Adipose tissue (tissue), 3 donors: ENCODE data around the gene RHOJ. TPM values are rescaled to one million over a fixed set of nuclear protein-coding genes. Genes with fewer than 3 reads are reported as not detected.
"Not testable (repeated sequence)": the region's sequence is repeated elsewhere in the genome, so short reads cannot be mapped to it uniquely, and the experiment has no call there.

ENCODE experiments used
- H3K27ac ChIP-seq: one replicate; pipeline ENCODE4 v1.5.1; 2013; ENCODE audit warnings: low read depth, low read length
- WGBS, 3 donors: extraction: QIAGEN DNeasy Blood & Tissue Kit; methylation state at CpG; one replicate each; pipeline ENCODE4 v1.1.7; 2013; 5-methylcytosine and 5-hydroxymethylcytosine counted together
- polyA plus RNA-seq, 3 donors: library from polyadenylated mRNA; stranded (reverse); fragments of 200-250 nt; gene quantifications; one replicate each; pipeline ENCODE4 v1.2.3, GENCODE V29; 2013
- donor health status: healthy with polysubstance abuse.
- donor health status: Bipolar disorder and iron deficiency.
- donor health status: healthy.

Gene RHOJ
- polyA plus RNA-seq, 3 donors, result 3.9 to 22.0 (median 17.6) TPM

DNA sequence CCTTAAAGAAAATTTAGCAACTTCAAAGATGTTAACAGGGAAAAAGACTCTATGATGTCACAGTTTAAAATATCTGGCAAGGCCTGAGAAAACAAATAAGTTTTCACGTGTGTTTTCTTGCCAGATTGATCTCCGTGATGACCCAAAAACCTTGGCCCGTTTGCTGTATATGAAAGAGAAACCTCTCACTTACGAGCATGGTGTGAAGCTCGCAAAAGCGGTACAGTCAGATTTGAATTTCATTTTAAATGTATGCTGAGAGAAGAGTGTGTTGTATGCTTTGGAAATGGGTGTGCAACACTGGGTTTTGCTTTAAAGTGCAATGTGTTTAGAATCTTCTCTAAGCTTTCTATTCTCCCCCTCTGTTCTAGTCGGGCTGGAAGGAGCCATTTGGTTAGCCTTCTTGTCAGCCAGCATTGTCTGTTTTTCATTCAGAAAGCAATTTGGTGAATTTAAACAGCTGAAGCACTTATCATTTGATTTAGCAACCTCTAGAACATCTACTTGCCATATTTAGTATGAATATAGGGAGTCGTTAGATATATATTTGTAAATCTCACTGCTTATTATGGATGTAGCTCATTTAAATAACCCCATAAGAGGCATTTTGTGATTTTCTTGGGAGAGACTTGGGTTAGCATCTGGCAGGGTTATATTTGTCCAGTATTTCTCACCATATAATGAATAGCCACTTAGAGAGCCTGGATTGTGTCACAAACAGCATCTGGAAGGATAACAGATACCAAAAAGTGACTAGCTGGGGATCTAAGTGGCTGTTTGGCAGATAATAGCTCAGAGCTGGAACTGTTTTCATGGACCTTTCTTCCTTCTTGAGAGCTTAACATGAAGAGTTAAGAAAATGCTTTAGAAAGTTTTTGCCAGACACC lies 79.0 kb downstream of the RHOJ start:
- 64 to 73% (median 65%) methylated on average over 8 of the region's 8 CpGs for WGBS, 3 donors
- H3K27ac ChIP-seq, result no peak overlapping the region

DNA sequence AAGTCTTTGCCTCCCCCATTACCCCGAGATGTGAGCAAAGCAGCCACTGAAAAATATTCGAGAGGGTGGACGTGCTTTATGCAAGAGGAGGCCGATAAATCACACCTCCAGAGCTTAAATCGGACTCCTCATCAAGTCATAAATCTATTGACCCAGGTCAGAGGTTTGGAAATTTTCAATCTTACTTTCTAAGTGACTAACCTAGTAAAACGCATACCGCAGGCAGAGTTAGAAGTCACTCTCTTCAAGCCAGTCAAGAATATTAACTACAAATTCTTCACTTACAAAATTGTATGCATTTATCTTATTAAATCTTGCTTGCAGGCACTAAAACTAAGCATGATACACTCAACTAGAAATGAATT lies 79.6 kb downstream of the RHOJ start:
- 69 to 84% (median 73%) methylated on average over 7 of the region's 7 CpGs for WGBS, 3 donors
- H3K27ac ChIP-seq, result no peak overlapping the region

DNA sequence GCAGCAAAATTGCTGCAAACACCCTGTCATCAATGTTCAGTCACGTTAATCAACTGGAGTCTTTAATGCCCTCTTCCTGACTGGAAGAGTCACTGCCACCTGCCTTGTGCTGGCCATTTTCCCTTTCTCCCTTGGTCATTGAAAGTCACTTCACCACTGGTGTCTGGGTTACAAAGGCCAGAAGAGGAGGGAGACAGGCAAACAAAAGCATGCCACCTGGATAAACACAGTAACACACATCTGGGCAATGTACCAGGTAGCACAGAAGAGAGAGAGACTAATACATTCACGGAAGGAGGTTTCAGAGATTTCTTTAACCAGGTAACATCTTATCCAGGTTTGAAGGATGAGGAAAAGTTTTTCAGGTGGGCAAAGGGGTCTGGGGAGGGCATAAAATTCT lies 81.8 kb downstream of the RHOJ start:
- no peak overlapping the region for H3K27ac ChIP-seq
- WGBS, 3 donors, result 40 to 91% (median 89%) methylated on average over 2 of the region's 2 CpGs

DNA sequence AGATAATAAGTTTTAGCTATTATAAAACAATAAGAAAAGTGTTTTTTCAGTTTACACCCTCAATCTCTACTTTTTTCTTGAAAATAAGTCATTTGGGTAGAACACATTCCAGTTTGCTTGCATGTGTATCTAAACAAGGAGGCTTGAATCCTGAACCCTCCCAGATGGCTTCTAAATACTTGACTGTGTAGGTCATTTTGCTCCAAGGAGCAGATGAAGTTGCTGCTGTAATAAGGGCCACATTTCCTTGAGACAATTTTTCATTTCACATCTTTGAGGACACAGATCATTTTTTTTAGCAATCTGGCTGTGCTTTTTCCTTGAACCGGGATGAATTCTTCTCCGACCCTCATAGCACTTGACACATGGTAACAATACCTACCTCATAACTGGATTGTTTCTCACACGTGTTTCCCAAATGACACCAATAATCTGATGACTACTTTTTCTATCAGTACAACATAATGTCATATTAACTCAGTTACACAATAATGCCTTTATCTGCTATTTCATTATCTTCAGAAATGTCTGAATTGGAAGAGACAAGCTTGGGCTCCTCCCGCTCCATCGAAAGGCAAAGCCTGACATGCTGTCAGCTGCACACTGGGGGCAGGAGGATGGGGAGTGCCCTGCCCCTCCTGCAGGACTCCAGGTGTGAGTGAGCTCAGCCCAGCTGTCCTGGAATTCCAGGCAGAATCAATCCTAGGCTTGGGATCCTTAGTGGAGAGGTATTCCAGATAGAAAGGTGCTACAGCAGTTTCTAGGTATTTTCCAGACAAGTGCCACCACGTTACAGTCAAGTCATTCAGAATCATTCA lies 83.6 kb downstream of the RHOJ start:
- WGBS, 3 donors, result 70 to 79% (median 78%) methylated on average over 6 of the region's 6 CpGs
- no peak overlapping the region for H3K27ac ChIP-seq

DNA sequence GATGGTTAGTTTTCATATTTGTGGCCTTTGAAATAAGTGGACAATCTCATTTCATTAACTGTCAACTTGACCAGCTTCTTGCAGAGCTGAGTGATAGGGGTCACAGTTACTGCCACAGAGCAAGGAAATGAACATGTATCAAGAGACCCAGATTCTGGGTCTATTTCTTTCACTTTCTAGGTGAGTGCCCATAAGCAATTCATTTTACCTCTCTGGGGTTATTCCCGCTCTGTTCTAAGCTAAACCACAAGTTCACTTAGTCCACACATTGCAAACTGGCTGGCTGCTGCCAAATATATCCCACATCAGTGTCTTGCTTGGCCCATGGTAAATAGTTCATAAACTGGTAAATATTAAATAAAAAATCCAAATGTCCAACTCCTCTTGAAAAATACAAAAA lies 84.6 kb downstream of the RHOJ start:
- H3K27ac ChIP-seq, result no peak overlapping the region
- 82 to 97% (median 96%) methylated on average over 1 of the region's 1 CpG for WGBS, 3 donors

DNA sequence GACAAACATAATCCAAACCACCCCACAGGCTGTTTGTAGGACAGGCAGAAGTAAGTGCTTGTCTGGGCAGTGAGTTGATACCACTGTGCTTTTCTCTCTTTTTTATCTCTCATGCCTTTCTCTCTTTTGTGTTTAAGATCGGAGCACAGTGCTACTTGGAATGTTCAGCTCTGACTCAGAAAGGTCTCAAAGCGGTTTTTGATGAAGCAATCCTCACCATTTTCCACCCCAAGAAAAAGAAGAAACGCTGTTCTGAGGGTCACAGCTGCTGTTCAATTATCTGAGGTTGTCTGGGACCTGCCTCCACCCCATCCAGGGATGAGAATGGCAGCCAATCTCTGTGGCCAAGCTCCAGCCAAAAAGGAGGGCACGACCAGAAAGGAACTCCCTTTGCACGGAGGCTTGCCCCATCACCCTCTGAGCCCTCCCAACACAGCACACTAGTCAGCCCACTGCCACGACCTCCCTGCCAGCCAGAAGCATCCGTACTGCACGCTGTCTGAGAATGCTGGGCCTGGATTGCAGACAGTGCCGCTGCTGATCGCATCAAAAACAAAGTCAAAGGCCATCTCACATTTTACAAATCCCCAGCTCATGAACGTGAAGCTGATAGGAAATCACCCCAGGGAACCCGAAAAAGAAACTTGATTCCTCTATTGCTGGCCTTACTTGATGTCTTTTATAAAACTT lies 86.6 kb downstream of the RHOJ start:
- WGBS, 3 donors, result 72 to 86% (median 78%) methylated on average over 12 of the region's 12 CpGs
- no peak overlapping the region for H3K27ac ChIP-seq

DNA sequence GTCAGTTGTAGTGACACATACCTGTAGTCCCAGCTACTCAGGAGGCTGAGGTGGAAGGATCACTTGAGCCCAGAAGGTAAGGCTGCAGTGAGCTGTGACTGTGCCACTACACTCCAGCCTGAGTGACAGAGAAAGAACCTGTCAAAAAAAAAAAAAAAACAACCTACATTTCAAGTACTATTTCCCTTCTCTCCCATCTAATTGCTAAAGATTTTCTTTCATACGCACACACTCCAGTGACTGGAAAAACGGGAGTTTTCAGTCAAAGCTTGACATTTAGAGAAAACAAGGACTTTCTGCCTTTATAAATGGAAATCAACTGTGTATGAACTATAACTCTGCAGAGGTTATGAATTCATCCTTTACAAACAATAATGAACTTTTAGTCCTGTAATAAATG lies 88.6 kb downstream of the RHOJ start:
- H3K27ac ChIP-seq, result no peak overlapping the region
- 91 to 95% (median 94%) methylated on average over 2 of the region's 2 CpGs for WGBS, 3 donors

DNA sequence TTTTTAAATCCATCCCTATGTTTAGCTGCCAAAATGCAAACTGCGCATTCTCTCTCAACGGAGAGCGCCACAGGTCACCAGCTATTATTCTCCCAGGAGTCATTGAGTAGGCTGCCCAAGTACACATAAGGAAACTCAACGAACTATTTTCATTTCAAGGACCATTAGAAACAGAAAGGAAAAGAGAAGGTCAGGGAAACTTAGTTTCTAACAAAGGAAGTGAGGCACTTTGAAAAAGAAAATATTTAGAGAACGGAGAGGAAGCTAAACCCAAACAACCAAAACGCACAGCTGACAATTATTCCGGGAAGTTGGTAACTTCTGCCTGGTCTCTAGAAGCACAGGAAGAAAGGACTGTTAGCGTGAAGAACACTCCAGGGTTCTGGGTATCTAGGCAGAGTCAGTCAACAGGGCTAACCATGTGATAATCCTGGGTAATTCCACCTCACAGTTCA lies 91.0 kb downstream of the RHOJ start:
- no peak overlapping the region for H3K27ac ChIP-seq
- WGBS, 3 donors, result 54 to 74% (median 56%) methylated on average over 8 of the region's 8 CpGs

DNA sequence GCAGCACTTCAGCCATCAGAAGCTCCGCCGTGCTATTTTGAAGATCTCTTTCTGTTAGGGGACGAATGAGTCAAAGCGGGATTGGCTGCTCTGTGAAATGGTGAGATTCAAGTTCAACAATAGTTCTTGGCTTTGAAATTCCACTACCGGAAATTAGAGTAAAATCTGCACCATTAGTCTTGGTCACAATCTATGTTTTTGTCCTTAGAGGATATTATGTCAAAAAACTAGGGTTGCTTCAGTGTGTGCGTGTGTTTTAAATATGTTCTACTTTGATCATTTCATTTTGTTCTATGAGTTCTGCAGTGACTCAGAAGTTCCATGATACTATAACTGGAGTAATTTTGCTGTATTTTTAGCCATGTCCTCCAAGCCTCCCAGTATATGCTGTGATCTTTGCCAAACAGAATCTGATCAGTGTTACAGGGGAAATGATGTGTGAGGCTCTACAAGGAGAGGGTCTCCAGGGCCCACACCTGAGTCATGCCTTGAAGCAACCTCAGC lies 91.9 kb downstream of the RHOJ start:
- no peak overlapping the region for H3K27ac ChIP-seq
- 70 to 87% (median 71%) methylated on average over 6 of the region's 6 CpGs for WGBS, 3 donors

DNA sequence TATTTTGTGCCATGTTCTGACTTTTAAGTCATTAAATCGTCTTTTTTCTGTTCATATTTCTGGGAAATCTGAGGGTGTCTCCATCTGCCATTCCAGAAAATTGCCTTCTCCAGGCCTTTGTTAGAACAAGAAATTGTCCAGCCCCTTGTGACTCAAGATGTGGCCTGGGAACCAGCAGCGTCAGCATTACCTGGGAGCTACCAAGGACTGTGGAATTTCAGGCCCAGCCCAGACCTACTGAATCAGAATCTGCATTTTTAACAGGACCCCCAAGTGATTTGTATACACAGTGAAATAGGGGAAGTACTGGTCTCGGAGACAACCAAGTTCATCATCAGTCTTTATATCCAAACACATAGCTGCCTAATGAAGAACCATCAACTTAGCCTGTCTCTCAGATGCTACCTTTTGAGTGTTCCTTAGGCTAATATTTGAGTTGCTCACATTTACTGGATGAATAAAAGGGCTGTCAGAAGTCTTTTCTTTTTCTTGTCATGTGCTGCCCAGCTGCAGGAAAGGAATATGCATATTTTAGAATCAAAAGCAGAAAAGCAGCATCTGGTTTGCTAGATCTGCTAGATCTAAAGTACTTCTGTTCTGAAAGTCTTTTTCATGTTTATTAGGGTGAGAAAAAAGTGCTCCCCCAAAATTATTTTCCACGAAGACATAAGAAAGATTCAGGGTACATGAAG lies 93.3 kb downstream of the RHOJ start:
- H3K27ac ChIP-seq, result no peak overlapping the region
- WGBS, 3 donors, result 74 to 88% (median 76%) methylated on average over 4 of the region's 4 CpGs

DNA sequence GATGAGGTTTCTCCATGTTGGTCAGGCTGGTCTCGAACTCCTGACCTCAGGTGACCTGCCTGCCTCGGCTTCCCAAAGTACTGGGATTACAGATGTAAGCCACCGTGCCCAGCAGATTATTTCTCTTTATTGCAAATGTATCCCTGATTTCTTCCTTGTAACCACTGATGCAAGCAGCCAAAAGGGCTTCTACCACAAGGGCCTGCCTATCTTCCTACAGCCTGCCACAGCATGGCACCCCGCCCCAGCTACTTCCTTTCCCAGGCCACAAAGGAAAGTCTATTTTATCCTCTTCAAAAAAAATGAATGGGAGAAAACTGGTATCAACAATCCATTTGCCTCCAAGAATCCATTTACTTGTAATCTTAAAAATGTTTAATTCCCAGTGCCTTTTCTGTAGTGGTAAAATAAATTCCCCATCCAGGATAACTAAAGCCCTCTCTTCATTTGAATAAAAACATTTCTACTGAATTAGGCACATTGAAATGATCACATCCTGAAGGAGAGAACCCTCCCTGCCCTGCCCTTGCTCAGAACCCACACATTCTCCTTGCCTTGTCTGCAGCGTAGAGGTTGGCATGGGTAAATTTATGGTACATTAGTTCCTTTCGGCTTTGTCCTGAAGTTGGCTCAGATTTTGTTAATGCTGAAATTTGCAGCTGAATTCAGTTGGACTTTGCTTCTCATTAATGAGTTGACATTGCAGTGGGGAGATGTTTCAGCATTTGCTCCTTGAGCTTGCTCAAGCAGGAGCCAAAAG lies 95.3 kb downstream of the RHOJ start:
- no peak overlapping the region for H3K27ac ChIP-seq
- WGBS, 3 donors, result 54 to 66% (median 55%) methylated on average over 6 of the region's 6 CpGs

DNA sequence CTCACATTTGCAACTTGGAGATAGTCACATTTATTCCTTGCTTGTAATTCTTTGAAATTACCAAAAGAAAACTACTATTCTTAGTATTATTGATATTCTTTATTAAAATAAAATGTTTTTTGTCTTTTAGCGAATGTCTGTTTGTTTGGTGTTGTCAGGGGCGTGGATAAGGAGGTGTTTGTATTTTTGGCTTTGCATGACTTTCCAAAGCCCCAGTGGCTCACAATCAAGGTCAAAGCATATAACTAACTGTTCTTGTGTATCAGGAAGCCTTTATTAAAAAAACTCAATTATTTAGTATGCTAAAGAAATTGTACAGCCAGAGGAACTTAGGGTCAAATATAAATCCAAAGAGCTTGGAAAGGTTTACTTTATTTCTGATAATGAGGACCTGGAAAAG lies 96.6 kb downstream of the RHOJ start:
- no peak overlapping the region for H3K27ac ChIP-seq
- WGBS, 3 donors, result 57 to 79% (median 70%) methylated on average over 2 of the region's 2 CpGs

DNA sequence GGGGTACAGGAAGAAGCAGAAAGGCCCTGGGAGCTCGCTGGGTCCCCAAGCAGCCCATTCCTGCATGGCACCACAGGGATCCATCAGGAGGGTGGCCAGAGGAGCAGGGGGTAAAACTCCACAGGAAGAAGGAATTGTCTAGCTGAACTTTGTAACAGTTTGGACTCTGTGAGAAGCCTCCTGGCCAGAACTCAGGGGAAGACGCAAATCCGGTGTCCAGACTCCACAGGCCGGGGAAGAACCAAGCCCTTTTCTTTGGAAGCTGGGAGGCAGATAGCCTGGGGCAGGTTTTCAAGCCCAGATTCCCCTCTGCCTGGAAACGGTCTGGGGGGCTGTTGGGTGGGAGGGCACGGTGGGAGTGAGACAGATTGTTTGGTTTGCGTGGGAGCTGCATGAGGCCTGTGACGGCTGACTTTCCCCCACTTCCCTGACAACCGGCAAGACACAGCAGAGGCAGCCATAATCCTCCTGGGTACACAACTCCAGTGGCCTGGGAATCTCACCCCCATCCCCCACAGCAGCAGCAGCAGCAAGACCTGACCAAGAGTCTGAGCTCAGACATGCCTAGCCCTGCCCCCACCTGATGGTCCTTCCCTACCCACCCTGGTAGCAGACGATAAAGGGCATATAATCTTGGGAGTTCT lies 97.8 kb downstream of the RHOJ start:
- H3K27ac ChIP-seq, result no peak overlapping the region
- WGBS, 3 donors, result 62 to 66% (median 62%) methylated on average over 10 of the region's 10 CpGs

DNA sequence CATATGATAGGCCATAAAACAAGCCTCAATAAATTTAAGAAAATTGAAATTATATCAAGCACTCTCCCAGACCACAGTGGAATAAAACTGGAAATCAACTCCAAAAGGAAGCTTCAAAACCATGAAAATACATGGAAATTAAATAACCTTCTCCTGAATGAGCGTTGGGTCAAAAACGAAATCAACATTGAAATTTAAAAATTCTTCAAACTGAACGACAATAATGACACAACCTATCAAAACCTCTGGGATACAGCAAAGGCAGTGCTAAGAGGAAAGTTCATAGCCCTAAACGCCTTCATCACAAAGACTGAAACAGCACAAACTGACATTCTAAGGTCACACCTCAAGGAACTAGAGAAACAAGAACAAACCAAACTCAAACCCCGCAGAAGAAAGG lies 100.2 kb downstream of the RHOJ start:
- WGBS, 3 donors, result 84 to 95% (median 93%) methylated on average over 5 of the region's 5 CpGs
- H3K27ac ChIP-seq, result not testable (repeated sequence)

DNA sequence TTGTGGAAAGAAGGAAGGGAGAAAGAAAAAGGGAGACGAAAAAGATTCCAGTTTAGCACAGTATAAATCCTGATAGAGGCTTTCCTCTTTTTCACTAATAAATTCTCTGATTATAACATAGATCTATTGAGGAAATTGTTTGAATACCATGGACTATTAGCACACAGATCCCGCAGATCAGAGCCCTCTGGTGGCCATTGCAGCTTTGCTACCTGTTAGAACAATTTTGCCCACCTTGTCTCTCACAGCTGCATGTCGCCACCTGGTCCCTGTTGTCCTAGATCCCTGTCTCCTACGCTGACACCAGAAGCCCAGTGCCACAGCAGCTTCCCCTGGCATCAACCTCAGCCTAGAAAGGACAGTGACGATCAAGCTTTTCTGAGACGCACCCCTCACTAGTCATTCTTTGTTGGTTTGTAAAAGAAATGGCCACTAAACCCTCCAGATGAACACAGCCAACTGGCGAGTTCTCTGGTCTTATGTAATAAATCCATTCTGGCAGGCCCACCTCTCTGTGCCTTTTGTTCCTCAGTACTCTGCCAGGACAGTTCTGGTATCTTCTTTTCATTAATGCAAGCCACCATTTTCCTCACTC lies 104.6 kb downstream of the RHOJ start:
- WGBS, 3 donors, result 53 to 64% (median 62%) methylated on average over 7 of the region's 7 CpGs
- no peak overlapping the region for H3K27ac ChIP-seq

DNA sequence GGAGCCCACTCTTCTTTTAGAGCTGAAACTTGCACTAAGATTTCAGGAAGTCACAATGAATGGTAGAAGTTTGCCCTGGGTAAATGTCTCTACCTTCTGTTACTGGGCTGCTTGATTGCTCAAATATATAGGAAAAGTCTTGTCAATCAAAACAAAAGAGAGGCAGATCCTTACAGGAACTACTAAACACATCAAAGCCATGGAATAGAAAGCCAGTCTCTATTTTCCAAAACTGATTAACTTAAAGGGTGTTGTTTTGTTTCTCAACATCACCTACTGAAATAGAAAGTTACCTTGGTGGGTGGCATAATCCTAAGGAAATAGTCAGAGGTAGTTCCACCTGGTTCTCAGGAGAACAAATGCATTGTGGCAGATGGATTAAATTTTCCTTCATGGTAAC lies 114.6 kb downstream of the RHOJ start, which contains the start of gene GPHB5:
TSS of gene GPHB5 (minus strand) at position 101 of the 400 bp plus-strand sequence. CDS start 1,086 bp downstream, outside the sequence.
- no peak within 1 kb of the TSS for H3K27ac ChIP-seq

DNA sequence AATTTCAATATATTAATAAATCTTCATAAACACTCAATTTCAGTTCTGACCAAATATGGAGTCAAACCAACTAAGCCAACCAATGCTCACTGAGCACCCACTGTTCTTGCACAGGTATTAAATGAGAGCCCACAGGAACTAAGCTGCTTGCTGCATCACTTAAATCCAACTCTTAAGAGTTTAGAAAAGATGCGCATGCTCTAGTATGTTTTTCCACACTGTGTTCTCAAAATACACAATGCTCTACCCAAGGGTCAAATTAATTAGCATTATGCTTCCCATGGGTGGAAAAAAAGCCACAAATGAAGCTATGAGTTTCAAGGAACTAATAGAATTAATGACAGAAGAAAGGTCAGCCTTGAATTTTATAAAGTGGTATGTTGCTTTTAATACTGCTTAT lies 118.2 kb downstream of the RHOJ start:
- 81 to 87% (median 83%) methylated on average over 1 of the region's 1 CpG for WGBS, 3 donors

More for the DNA sequence above, 118.2 kb downstream of the RHOJ start:
- no peak overlapping the region for H3K27ac ChIP-seq
